HEK293 (cell line): ENCODE measurements around the gene GJA10.
A peak's percentile ranks its signal among the peaks of the same experiment; 100 is the strongest.

Source experiments
- CTCF ChIA-PET: fragments of 350-600 bp; formaldehyde crosslinking; extraction: SDS; loops from one replicate; lab custom pipeline; 2021; ENCODE audit warnings: antibody characterized with exemption; lab: Yijun Ruan, JAX
- POLR2A ChIA-PET: fragments of 300-600 bp; formaldehyde crosslinking; extraction: SDS; loops from one replicate; lab custom pipeline; 2020; ENCODE audit warnings: antibody characterized with exemption, inconsistent platforms; lab: Yijun Ruan, JAX
- H3K27ac ChIP-seq: fragments of 200-500 bp; sonication (Bioruptor generic); 2 replicates; pipeline ENCODE4 v1.5.1; 2014; ENCODE audit warnings: low read depth, low read length, control low read depth, inconsistent platforms; ENCODE audit errors: extremely low read depth
- H3K36me3 ChIP-seq, 2 experiments: fragments of 200-500 bp in 1 of 2; sonication (Bioruptor generic) in 1 of 2; 1 replicate in 1 of 2; 2 replicates in 1 of 2; pipeline ENCODE4 v1.5.1; 2014 to 2017; ENCODE audit warnings: inconsistent platforms in 2 of 2, low read length in 2 of 2; ENCODE audit not compliant: control insufficient read depth in 2 of 2, insufficient read depth in 1 of 2
- H3K4me1 ChIP-seq: fragments of 200-500 bp; sonication (Bioruptor generic); 2 replicates; pipeline ENCODE4 v1.5.1; 2014; ENCODE audit warnings: mild to moderate bottlenecking, low read length, inconsistent platforms; ENCODE audit not compliant: control insufficient read depth, insufficient read depth
- H3K4me3 ChIP-seq: 2 replicates; pipeline ENCODE4 v1.5.1; 2011; ENCODE audit warnings: low read depth, mild to moderate bottlenecking, control low read depth, low read length, moderate library complexity
- H3K9me3 ChIP-seq: fragments of 200-500 bp; sonication (Bioruptor generic); 2 replicates; pipeline ENCODE4 v1.5.1; 2014; ENCODE audit warnings: low read depth, low read length, inconsistent platforms; ENCODE audit not compliant: control insufficient read depth, insufficient read depth
- IKZF3 ChIP-seq: fragments of 450-650 bp; IDR thresholded peaks from 2 replicates; pipeline ENCODE4 v1.5.0; 2018; ENCODE audit warnings: missing biosample characterization, mild to moderate bottlenecking, missing genetic modification characterization, moderate library complexity
- SETDB1 ChIP-seq: IDR thresholded peaks from one replicate; pipeline ENCODE4 v1.6.1; 2017; ENCODE audit warnings: mild to moderate bottlenecking, low read length, moderate library complexity, mixed read lengths; ENCODE audit not compliant: insufficient read length
- ZBTB1 ChIP-seq: fragments of 450-650 bp; formaldehyde crosslinking; IDR thresholded peaks from 2 replicates; pipeline ENCODE4 v1.5.1; 2016; ENCODE audit warnings: missing biosample characterization, missing genetic modification characterization
- ZBTB20 ChIP-seq: fragments of 450-650 bp; formaldehyde crosslinking; IDR thresholded peaks from 2 replicates; pipeline ENCODE4 v1.5.1; 2016; ENCODE audit warnings: missing biosample characterization, missing genetic modification characterization
- ZNF221 ChIP-seq: fragments of 450-650 bp; formaldehyde crosslinking; IDR thresholded peaks from 2 replicates; pipeline ENCODE4 v1.5.1; 2017; ENCODE audit warnings: missing biosample characterization, missing genetic modification characterization, borderline replicate concordance
- ZNF24 ChIP-seq: fragments of 450-650 bp; formaldehyde crosslinking; IDR thresholded peaks from 2 replicates; pipeline ENCODE4 v1.5.1; 2016; ENCODE audit warnings: missing biosample characterization, missing genetic modification characterization
- ZNF362 ChIP-seq: fragments of 450-650 bp; formaldehyde crosslinking; IDR thresholded peaks from 2 replicates; pipeline ENCODE4 v1.5.1; 2016; ENCODE audit warnings: missing biosample characterization, missing genetic modification characterization
- ZNF398 ChIP-seq: fragments of 450-650 bp; formaldehyde crosslinking; IDR thresholded peaks from 2 replicates; pipeline ENCODE4 v1.5.1; 2017; ENCODE audit warnings: missing biosample characterization, missing genetic modification characterization
- ZNF426 ChIP-seq: fragments of 450-650 bp; formaldehyde crosslinking; IDR thresholded peaks from 2 replicates; pipeline ENCODE4 v1.5.1; 2017; ENCODE audit warnings: missing biosample characterization, missing genetic modification characterization, mild to moderate bottlenecking, inconsistent platforms, moderate library complexity
- ZNF580 ChIP-seq: fragments of 450-650 bp; formaldehyde crosslinking; IDR thresholded peaks from 2 replicates; pipeline ENCODE4 v1.5.1; 2016; ENCODE audit warnings: missing biosample characterization, missing genetic modification characterization
- ZNF596 ChIP-seq: fragments of 450-650 bp; IDR thresholded peaks from 2 replicates; pipeline ENCODE4 v1.5.0; 2018; ENCODE audit warnings: missing biosample characterization, mild to moderate bottlenecking, missing genetic modification characterization, moderate library complexity
- ZNF621 ChIP-seq: fragments of 450-650 bp; formaldehyde crosslinking; IDR thresholded peaks from 2 replicates; pipeline ENCODE4 v1.5.1; 2017; ENCODE audit warnings: missing biosample characterization, missing genetic modification characterization
- ZNF654 ChIP-seq: fragments of 450-650 bp; formaldehyde crosslinking; IDR thresholded peaks from 2 replicates; pipeline ENCODE4 v1.5.1; 2016; ENCODE audit warnings: low read depth, missing biosample characterization, missing genetic modification characterization
- ZNF792 ChIP-seq: fragments of 450-650 bp; formaldehyde crosslinking; IDR thresholded peaks from 2 replicates; pipeline ENCODE4 v1.5.1; 2016; ENCODE audit warnings: missing biosample characterization, missing genetic modification characterization
- ZSCAN18 ChIP-seq: fragments of 450-650 bp; formaldehyde crosslinking; IDR thresholded peaks from 2 replicates; pipeline ENCODE4 v1.5.1; 2016; ENCODE audit warnings: missing biosample characterization, missing genetic modification characterization
- ZSCAN4 ChIP-seq: fragments of 450-650 bp; formaldehyde crosslinking; IDR thresholded peaks from 2 replicates; pipeline ENCODE4 v1.5.1; 2017; ENCODE audit warnings: missing biosample characterization, missing genetic modification characterization
- TF ChIP-seq, protein P1 (sequence below): fragments of 450-650 bp; formaldehyde crosslinking; IDR thresholded peaks from 2 replicates; pipeline ENCODE4 v1.5.1; 2016; ENCODE audit warnings: missing biosample characterization, missing genetic modification characterization

The GJA10 gene

GRCh38 chr6:89862698-89863097, 31.6 kb upstream of the GJA10 start (continued):
- TF ChIP-seq, protein P1, sequence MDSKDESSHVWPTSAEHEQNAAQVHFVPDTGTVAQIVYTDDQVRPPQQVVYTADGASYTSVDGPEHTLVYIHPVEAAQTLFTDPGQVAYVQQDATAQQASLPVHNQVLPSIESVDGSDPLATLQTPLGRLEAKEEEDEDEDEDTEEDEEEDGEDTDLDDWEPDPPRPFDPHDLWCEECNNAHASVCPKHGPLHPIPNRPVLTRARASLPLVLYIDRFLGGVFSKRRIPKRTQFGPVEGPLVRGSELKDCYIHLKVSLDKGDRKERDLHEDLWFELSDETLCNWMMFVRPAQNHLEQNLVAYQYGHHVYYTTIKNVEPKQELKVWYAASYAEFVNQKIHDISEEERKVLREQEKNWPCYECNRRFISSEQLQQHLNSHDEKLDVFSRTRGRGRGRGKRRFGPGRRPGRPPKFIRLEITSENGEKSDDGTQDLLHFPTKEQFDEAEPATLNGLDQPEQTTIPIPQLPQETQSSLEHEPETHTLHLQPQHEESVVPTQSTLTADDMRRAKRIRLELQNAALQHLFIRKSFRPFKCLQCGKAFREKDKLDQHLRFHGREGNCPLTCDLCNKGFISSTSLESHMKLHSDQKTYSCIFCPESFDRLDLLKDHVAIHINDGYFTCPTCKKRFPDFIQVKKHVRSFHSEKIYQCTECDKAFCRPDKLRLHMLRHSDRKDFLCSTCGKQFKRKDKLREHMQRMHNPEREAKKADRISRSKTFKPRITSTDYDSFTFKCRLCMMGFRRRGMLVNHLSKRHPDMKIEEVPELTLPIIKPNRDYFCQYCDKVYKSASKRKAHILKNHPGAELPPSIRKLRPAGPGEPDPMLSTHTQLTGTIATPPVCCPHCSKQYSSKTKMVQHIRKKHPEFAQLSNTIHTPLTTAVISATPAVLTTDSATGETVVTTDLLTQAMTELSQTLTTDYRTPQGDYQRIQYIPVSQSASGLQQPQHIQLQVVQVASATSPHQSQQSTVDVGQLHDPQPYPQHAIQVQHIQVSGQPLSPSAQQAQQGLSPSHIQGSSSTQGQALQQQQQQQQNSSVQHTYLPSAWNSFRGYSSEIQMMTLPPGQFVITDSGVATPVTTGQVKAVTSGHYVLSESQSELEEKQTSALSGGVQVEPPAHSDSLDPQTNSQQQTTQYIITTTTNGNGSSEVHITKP (tag by site-specific recombination): no peak
- TF ChIP-seq ZNF362 (tag by site-specific recombination) (no peak), ZNF654 (tag by site-specific recombination) (no peak), ZNF426 (tag by site-specific recombination) (no peak), ZNF221 (tag by site-specific recombination) (no peak), IKZF3 (tag by site-specific recombination) (no peak)
- TF ChIP-seq, all 188 proteins: peak for 0

DNA sequence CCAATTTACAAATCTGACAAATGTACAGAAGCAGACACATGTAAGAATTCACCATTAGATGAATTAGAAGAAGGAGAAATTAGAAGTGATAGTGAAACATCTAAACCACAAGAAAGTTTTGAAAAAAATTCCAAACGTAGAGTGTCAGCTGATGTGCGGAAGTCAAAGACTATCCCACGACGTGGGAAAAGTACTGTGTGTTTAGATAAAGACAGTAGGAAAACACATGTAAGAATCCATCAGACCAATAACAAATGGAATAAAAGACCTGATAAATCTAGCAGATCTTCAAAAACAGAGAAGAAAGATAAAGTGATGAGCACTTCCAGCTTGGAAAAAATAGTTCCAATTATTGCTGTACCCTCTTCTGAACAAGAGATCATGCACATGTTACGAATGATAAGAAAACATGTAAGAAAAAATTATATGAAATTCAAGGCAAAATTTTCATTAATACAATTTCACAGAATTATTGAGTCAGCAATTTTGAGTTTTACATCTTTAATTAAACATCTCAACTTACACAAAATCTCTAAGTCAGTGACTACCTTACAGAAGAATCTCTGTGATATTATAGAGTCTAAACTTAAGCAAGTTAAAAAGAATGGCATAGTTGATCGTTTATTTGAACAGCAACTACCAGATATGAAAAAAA, 28.1 kb upstream of the GJA10 start:
- Histone ChIP-seq H3K4me3 (no peak overlapping the region), H3K36me3 (peaks cover 60 to 96% of the 10 kb centered on the region in 2 experiments), H3K4me1 (no peaks in the 10 kb centered on the region), H3K27ac (no peak overlapping the region), H3K9me3 (no peaks in the 10 kb centered on the region)
- ChIA-PET POLR2A (no interaction called here), CTCF (interaction anchor here (0.7 kb wide), 1 partner anchor 15 kb away, joined by 3 read pairs; no protein-coding TSS in a partner anchor)
- TF ChIP-seq ZNF596 (no peak), SETDB1 (peak; percentile 88)

GRCh38 chr6:89873721-89874120, 20.5 kb upstream of the GJA10 start:
- Histone ChIP-seq H3K36me3 (peaks cover 40 to 54% of the 10 kb centered on the region in 2 experiments), H3K4me1 (no peaks in the 10 kb centered on the region), H3K27ac (no peak overlapping the region), H3K4me3 (no peak overlapping the region), H3K9me3 (no peaks in the 10 kb centered on the region)
- ChIA-PET CTCF (interaction anchor here (0.6 to 1.3 kb wide), 6 partner anchors 9 to 1000 kb away, joined by 3 to 7 read pairs (median 3); partner anchors contain the start of gene MDN1), POLR2A (no interaction called here)
- TF ChIP-seq ZNF792: no peak
- TF ChIP-seq ZSCAN18: no peak
- no peak for TF ChIP-seq ZBTB20
- TF ChIP-seq ZSCAN4 (tag by site-specific recombination): no peak
- TF ChIP-seq ZNF580: no peak
- no peak for TF ChIP-seq ZNF24 (tag by site-specific recombination)
- TF ChIP-seq ZNF398 (tag by site-specific recombination): no peak
- TF ChIP-seq ZNF621: no peak
- no peak for TF ChIP-seq ZBTB1 (tag by site-specific recombination)
